Heart right ventricle (tissue), 16 donors: ENCODE data around the gene ANO4. TPM values are rescaled to one million over a fixed set of nuclear protein-coding genes. Genes with fewer than 3 reads are reported as not detected.

Experiments
- ATAC-seq, 8 donors: fragments of 200-7000 bp; cut with Tn5 transposase; one replicate each; pipeline ENCODE4 v1.9.1; 2020; ENCODE audit warnings: mild to moderate bottlenecking in 8 of 8, moderate library complexity in 8 of 8, moderate number of reproducible peaks in 1 of 8
- DNase-seq, 2 donors: peaks; one replicate each; pipeline ENCODE4 v3.0.0-alpha.2; 2020
- H3K27ac ChIP-seq, 10 donors: fragments of 200-600 bp; sonication (generic) in 2 of 10; one replicate each; pipeline versions ENCODE4 v1.5.0 to v1.8.0; 2020 to 2022; ENCODE audit warnings: mild to moderate bottlenecking in 3 of 10
- H3K27me3 ChIP-seq, 7 donors: fragments of 200-600 bp; one replicate each; pipeline ENCODE4 v1.8.0; 2021 to 2022; ENCODE audit warnings: mild to moderate bottlenecking in 2 of 7
- H3K36me3 ChIP-seq, 9 donors: fragments of 200-600 bp; sonication (generic) in 1 of 9; one replicate each; pipeline versions ENCODE4 v1.5.0 to v1.8.0; 2020 to 2022; ENCODE audit warnings: mild to moderate bottlenecking in 2 of 9
- H3K4me1 ChIP-seq, 9 donors: fragments of 200-600 bp; sonication (generic) in 1 of 9; one replicate each; pipeline versions ENCODE4 v1.5.0 to v1.8.0; 2020 to 2022; ENCODE audit warnings: mild to moderate bottlenecking in 4 of 9
- H3K4me3 ChIP-seq, 10 donors: fragments of 200-600 bp; sonication (generic) in 2 of 10; one replicate each; pipeline versions ENCODE4 v1.5.0 to v1.8.0; 2020 to 2022; ENCODE audit warnings: mild to moderate bottlenecking in 7 of 10, moderate library complexity in 2 of 10
- H3K9me3 ChIP-seq, 11 donors: fragments of 200-600 bp in 10 of 11; sonication (generic) in 2 of 11; one replicate each; pipeline versions ENCODE4 v1.5.0 to v1.8.0; 2013 to 2022; ENCODE audit warnings: mild to moderate bottlenecking in 2 of 11, control low read depth in 1 of 11, moderate library complexity in 1 of 11
- WGBS, 2 donors: extraction: QIAGEN DNeasy Blood & Tissue Kit; methylation state at CpG; one replicate each; pipeline ENCODE4 v1.1.7; 2013; ENCODE audit warnings: inconsistent platforms in 1 of 2; 5-methylcytosine and 5-hydroxymethylcytosine counted together
- intact Hi-C, 10 donors: fragments of 100-400 bp; cut with DNase I; formaldehyde crosslinking; loops; one replicate each; pipeline versions ENCODE4 v1.11.1 to v1.14.2; 2022
- polyA plus RNA-seq, 2 donors: library from polyadenylated mRNA; stranded (reverse); fragments of 200-250 nt; gene quantifications; one replicate each; pipeline ENCODE4 v1.2.3, GENCODE V29; 2013
- total RNA-seq, 10 donors: library from RNA; stranded (reverse); fragmentation: NEBNext Ultra II Directional in 3 of 10; extraction: Animal tissue kit (Norgen Biotek cat#: 25700) in 3 of 10; gene quantifications; one replicate each; pipeline versions ENCODE4 v1.2.1 to v1.2.4, GENCODE V29; 2021 to 2023
- TF ChIP-seq, protein P1 (sequence below), 9 donors: fragments of 200-600 bp; sonication (generic) in 2 of 9; IDR thresholded peaks; one replicate each; pipeline versions ENCODE4 v1.5.0 to v1.8.0; 2021 to 2022; ENCODE audit warnings: antibody characterized with exemption in 9 of 9, mild to moderate bottlenecking in 5 of 9, moderate library complexity in 1 of 9
- donor health status: Arrhythmogenic right ventricular cardiomyopathy.
- donor health status: ischemic (EF 13 %, LVEDD 7.1; RV severe dilation, severe dysfunction).
- donor health status: healthy with polysubstance abuse.
- donor health status: DM: no; HTN: yes; CAD: no.
- donor health status: DM: no; HTN: no; CAD: no.
- donor health status: ischemic (EF 25% LVEDD 6.9; RV normal size, moderate dysfunction).
- donor health status: ischemic (EF 25% LVEDD 5.7; RV mildly dilated, moderate dysfunction).
- donor health status: healthy.
- donor health status: DM: yes; HTN: yes; CAD: no.
- donor health status: Ischemic cardiomyopathy.
- donor health status: ischemic (EF 35%, LVEDD 5.7; RV mildly dilated, moderate dysfunction).
- donor health status: nonischemic (EF 11% LVEDD 7.7; RV severe dilation, severe dysfunction).
- donor health status: DM: yes; HTN: yes; CAD: no.
- donor health status: PGD.
- donor health status: ischemic (EF 29% LVEDD 5.4; RV normal size, mild dysfunction).
- donor health status: nonischemic (EF 23%, LVEDD 6.1; RV moderate dilation, normal function).

Gene ANO4
- total and polyA plus RNA-seq, 12 donors = 0.08 to 0.45 (median 0.19) TPM; not detected in 5

DNA sequence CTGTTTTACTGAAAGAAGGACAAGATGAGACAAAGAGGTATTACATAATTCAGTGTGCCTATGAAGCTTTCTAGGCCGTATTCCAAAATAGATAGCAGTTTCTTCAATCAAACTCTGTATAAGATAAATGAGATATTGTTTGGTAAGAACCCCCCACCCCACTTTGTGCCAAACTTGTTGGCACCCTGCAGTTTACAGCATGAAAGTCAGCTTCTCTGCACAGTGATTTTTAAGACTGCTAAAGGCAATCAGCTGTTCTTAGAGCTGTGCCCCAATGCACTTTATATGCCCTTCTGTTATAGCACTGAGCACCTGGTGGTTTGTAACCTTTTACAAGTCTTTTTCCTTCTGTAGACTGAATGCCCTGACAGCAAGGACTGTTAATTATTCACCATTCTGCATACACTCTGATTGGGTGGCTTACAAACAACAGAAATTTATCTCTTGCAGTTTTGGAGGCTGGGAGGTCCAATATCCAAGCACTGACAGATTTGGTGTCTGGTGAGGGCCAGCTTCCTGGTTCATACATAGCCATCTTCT is 76.7 kb downstream of the ANO4 start:
- 69 to 77% methylated on average over 1 of the region's 1 CpG for WGBS, 2 donors

DNA sequence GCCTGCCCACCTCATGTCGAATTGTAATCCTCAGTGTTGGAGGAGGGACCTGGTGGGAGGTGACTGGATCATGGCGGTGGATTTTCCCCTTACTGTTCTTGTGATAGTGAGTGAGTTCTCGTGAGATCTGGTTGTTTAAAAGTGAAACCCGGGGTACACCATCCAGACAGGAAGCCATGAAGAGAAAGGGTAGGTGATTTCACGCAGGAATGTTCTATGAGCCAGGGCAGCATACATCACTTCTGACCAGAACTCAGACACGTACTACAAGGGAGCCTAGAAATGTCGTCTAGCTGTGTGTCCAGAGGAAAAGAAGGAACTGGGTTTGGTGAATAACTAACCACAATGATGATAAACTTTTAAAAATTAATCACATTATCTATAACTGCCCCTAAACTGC is 80.6 kb downstream of the ANO4 start:
- Histone ChIP-seq H3K27me3 (no peaks in the 10 kb centered on the region), H3K36me3 (no peaks in the 10 kb centered on the region), H3K9me3 (peaks cover 0 to 25% (median 4%) of the 10 kb centered on the region in 11 donors), H3K4me1 (no peaks in the 10 kb centered on the region), H3K27ac (no peak overlapping the region), H3K4me3 (no peak overlapping the region)
- intact Hi-C loops = no loop called here
- TF ChIP-seq, protein P1, sequence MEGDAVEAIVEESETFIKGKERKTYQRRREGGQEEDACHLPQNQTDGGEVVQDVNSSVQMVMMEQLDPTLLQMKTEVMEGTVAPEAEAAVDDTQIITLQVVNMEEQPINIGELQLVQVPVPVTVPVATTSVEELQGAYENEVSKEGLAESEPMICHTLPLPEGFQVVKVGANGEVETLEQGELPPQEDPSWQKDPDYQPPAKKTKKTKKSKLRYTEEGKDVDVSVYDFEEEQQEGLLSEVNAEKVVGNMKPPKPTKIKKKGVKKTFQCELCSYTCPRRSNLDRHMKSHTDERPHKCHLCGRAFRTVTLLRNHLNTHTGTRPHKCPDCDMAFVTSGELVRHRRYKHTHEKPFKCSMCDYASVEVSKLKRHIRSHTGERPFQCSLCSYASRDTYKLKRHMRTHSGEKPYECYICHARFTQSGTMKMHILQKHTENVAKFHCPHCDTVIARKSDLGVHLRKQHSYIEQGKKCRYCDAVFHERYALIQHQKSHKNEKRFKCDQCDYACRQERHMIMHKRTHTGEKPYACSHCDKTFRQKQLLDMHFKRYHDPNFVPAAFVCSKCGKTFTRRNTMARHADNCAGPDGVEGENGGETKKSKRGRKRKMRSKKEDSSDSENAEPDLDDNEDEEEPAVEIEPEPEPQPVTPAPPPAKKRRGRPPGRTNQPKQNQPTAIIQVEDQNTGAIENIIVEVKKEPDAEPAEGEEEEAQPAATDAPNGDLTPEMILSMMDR (IDR thresholded peaks at IDR 0.05) = no peak
- DNase-seq (no peak), ATAC-seq (no peak)
- 80 to 84% methylated on average over 7 of the region's 7 CpGs for WGBS, 2 donors

More for the DNA sequence above, 76.7 kb downstream of the ANO4 start:
- H3K4me3 ChIP-seq = no peak overlapping the region
- ATAC-seq = no peak
- intact Hi-C loops = no loop called here
- H3K9me3 ChIP-seq = peaks cover 0 to 25% (median 4%) of the 10 kb centered on the region in 11 donors
- no peak for DNase-seq
- TF ChIP-seq, protein P1 (IDR thresholded peaks at IDR 0.05) = no peak
- H3K4me1 ChIP-seq = no peaks in the 10 kb centered on the region
- no peak overlapping the region for H3K27ac ChIP-seq
- H3K36me3 ChIP-seq = no peaks in the 10 kb centered on the region
- H3K27me3 ChIP-seq = no peaks in the 10 kb centered on the region

DNA sequence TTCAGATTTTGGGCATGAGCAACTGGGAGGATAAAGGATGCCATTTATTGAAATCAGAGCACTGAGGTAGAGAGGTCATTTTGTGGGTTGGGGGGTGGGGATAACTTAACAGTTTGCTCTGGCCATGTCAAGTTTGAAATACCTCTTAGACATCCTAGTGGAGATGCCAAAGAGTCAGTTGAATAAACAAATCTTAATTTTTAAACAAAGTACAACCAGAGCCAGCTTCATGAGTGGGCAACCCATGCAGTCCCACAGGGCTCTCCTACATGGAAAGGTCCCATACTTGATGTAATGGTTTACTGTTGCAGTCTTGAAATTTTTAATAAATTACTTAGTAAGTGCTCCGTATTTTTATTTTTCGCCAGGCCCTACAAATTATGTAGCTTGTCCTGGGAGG is 81.2 kb downstream of the ANO4 start:
- no peak for DNase-seq
- WGBS, 2 donors = 89 to 94% methylated on average over 2 of the region's 2 CpGs

DNA sequence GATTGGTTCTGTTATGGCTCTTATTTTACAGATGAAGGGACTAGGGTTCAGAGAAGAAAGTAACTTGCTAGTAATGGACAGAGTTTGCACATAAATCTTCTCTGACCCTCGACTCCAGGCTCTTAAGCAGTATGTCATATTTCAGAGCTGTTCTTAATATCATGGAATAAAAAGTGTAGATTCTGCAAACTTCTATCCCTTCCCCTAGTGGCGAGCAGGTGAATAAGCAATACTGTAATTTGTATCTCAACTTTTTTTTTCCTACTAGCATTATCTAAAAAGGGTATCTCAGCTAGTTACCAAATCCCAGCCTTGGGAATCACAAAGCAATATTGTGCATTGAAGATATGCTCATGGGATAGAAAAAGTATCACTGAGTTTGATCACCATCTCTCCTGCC is 83.2 kb downstream of the ANO4 start:
- Histone ChIP-seq H3K9me3 (peaks cover 0 to 19% (median 4%) of the 10 kb centered on the region in 11 donors), H3K27ac (no peak overlapping the region), H3K4me1 (no peaks in the 10 kb centered on the region), H3K27me3 (no peaks in the 10 kb centered on the region), H3K4me3 (no peak overlapping the region), H3K36me3 (no peaks in the 10 kb centered on the region)
- no peak for ATAC-seq
- DNase-seq = no peak
- TF ChIP-seq, protein P1 (IDR thresholded peaks at IDR 0.05) = no peak
- 45 to 56% methylated on average over 2 of the region's 2 CpGs for WGBS, 2 donors
- intact Hi-C loops = no loop called here

More for the DNA sequence above, 81.2 kb downstream of the ANO4 start:
- Histone ChIP-seq H3K36me3 (no peaks in the 10 kb centered on the region), H3K9me3 (peaks cover 0 to 25% (median 4%) of the 10 kb centered on the region in 11 donors), H3K27ac (no peak overlapping the region), H3K27me3 (no peaks in the 10 kb centered on the region), H3K4me1 (no peaks in the 10 kb centered on the region), H3K4me3 (no peak overlapping the region)
- intact Hi-C loops = no loop called here
- no peak for ATAC-seq
- TF ChIP-seq, protein P1 (IDR thresholded peaks at IDR 0.05) = no peak
